PC-3 (cell line): ENCODE data around the gene CREG2. TPM values are rescaled to one million over a fixed set of nuclear protein-coding genes. Genes with fewer than 3 reads are reported as not detected.

Experiments
- ATAC-seq: fragments of 200-7000 bp; cut with Tn5 transposase; 2 replicates; pipeline ENCODE4 v1.9.1; 2020; ENCODE audit warnings: mild to moderate bottlenecking, moderate library complexity
- BruUV-seq: library from RNA; stranded (reverse); fragments of 400-500 nt; replicated peaks from 2 replicates; lab custom pipeline; 2021; lab: Mats Ljungman, UMichigan
- CTCF ChIA-PET: fragments of 300-600 bp; sonication (Branson Sonifier 250); formaldehyde crosslinking; loops from one replicate; lab custom pipeline; 2022; ENCODE audit warnings: antibody characterized with exemption; lab: Charles Lee
- POLR2A ChIA-PET: fragments of 300-600 bp; sonication (Branson Sonifier 250); formaldehyde crosslinking; loops from one replicate; lab custom pipeline; 2022; ENCODE audit warnings: antibody characterized with exemption; ENCODE audit not compliant: unreplicated experiment; lab: Charles Lee
- DNase-seq: peaks from one replicate; pipeline ENCODE4 v3.0.0-alpha.2; 2015
- H2AFZ ChIP-seq: fragments of 300-600 bp; sonication (generic); 2 replicates; pipeline ENCODE4 v1.6.0; 2016; ENCODE audit warnings: antibody characterized with exemption, low read length
- H3F3A ChIP-seq: fragments of 300-600 bp; sonication (generic); one replicate; pipeline ENCODE4 v1.6.0; 2017; ENCODE audit warnings: antibody characterized with exemption, low read length, control low read depth, mild to moderate bottlenecking; ENCODE audit not compliant: unreplicated experiment
- H3K27ac ChIP-seq: fragments of 300-600 bp; sonication (generic); 2 replicates; pipeline ENCODE4 v1.5.1; 2016; ENCODE audit warnings: mild to moderate bottlenecking, low read length
- H3K27me3 ChIP-seq: fragments of 300-600 bp; sonication (generic); 2 replicates; pipeline ENCODE4 v1.6.1; 2016; ENCODE audit warnings: low read length, mixed read lengths
- H3K36me3 ChIP-seq: fragments of 300-600 bp; sonication (generic); 2 replicates; pipeline ENCODE4 v1.6.1; 2016; ENCODE audit warnings: low read depth, mixed run types, low read length, mixed read lengths
- H3K4me1 ChIP-seq: fragments of 300-600 bp; sonication (generic); 2 replicates; pipeline ENCODE4 v1.5.1; 2016; ENCODE audit warnings: low read length; ENCODE audit not compliant: insufficient read depth
- H3K4me2 ChIP-seq: fragments of 300-600 bp; sonication (generic); 2 replicates; pipeline ENCODE4 v1.6.0; 2016; ENCODE audit warnings: low read length
- H3K4me3 ChIP-seq: fragments of 300-600 bp; sonication (generic); 2 replicates; pipeline ENCODE4 v1.5.1; 2016; ENCODE audit warnings: mild to moderate bottlenecking, low read length, mixed read lengths
- H3K79me2 ChIP-seq: fragments of 300-600 bp; sonication (generic); 2 replicates; pipeline ENCODE4 v1.6.1; 2017; ENCODE audit warnings: low read length, mixed read lengths
- H3K9ac ChIP-seq: fragments of 300-600 bp; sonication (generic); 2 replicates; pipeline ENCODE4 v1.6.0; 2016; ENCODE audit warnings: mild to moderate bottlenecking, low read length
- H3K9me2 ChIP-seq: fragments of 300-600 bp; sonication (generic); replicated peaks from 2 replicates; pipeline ENCODE4 v1.6.1; 2016; ENCODE audit warnings: mixed run types, low read length, mixed read lengths
- H3K9me3 ChIP-seq: fragments of 300-600 bp; sonication (generic); 2 replicates; pipeline ENCODE4 v1.6.1; 2016; ENCODE audit warnings: low read length, mixed read lengths
- H4K20me1 ChIP-seq: fragments of 300-600 bp; sonication (generic); 2 replicates; pipeline ENCODE4 v1.6.1; 2016; ENCODE audit warnings: low read length, mixed read lengths
- EZH2 ChIP-seq: fragments of 300-600 bp; sonication (generic); IDR thresholded peaks from one replicate; pipeline ENCODE4 v1.6.1; 2017; ENCODE audit warnings: antibody characterized with exemption, mild to moderate bottlenecking, low read length; ENCODE audit not compliant: unreplicated experiment
- EZH2phosphoT487 ChIP-seq: fragments of 300-600 bp; sonication (generic); IDR thresholded peaks from 2 replicates; pipeline ENCODE4 v1.6.1; 2018; ENCODE audit warnings: mild to moderate bottlenecking, antibody characterized with exemption, low read length, borderline replicate concordance
- intact Hi-C: fragments of 100-400 bp; cut with micrococcal nuclease; formaldehyde crosslinking; loops from 2 replicates; pipeline ENCODE4 v1.9.0; 2023
- total RNA-seq: library from RNA; depleted of rRNA; stranded (reverse); fragments of >200 nt; gene quantifications from 2 replicates; pipeline ENCODE4 v1.2.3, GENCODE V29; 2014
- TF ChIP-seq, protein P1 (sequence below): fragments of 300-600 bp; sonication (generic); conservative IDR thresholded peaks from 2 replicates; pipeline ENCODE4 v1.5.1; 2017; ENCODE audit warnings: antibody characterized with exemption, low read depth, mild to moderate bottlenecking, low read length

Gene CREG2
- total RNA-seq, 1 experiment from 2014 or later, result 40.0 TPM

- BruUV-seq, result no TSS peak
- no peaks in the 10 kb centered on the region for H3K27me3 ChIP-seq
- H3K27ac ChIP-seq, result 0 out of 2 replicates have a peak overlapping the region, but pooled peaks have one; percentile 1
- TF ChIP-seq EZH2phosphoT487, result no peak
- TF ChIP-seq, protein P1, sequence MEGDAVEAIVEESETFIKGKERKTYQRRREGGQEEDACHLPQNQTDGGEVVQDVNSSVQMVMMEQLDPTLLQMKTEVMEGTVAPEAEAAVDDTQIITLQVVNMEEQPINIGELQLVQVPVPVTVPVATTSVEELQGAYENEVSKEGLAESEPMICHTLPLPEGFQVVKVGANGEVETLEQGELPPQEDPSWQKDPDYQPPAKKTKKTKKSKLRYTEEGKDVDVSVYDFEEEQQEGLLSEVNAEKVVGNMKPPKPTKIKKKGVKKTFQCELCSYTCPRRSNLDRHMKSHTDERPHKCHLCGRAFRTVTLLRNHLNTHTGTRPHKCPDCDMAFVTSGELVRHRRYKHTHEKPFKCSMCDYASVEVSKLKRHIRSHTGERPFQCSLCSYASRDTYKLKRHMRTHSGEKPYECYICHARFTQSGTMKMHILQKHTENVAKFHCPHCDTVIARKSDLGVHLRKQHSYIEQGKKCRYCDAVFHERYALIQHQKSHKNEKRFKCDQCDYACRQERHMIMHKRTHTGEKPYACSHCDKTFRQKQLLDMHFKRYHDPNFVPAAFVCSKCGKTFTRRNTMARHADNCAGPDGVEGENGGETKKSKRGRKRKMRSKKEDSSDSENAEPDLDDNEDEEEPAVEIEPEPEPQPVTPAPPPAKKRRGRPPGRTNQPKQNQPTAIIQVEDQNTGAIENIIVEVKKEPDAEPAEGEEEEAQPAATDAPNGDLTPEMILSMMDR, result peak; percentile 68
- ATAC-seq (peak; percentile 78), DNase-seq (peak; percentile 58)
- H3K9me2 ChIP-seq, result no peaks in the 10 kb centered on the region
- intact Hi-C loops, result loop anchor here (2.0 kb wide), 1 partner anchor 39 kb away; no protein-coding TSS in a partner anchor
- ChIA-PET POLR2A (no interaction called here), CTCF (interaction anchor here (0.6 to 1.3 kb wide), 5 partner anchors 8 to 81 kb away, joined by 3 to 13 read pairs (median 3); partner anchors contain the start of gene CREG2)
- no peak overlapping the region for H2AFZ ChIP-seq
- no peak overlapping the region for H3K4me3 ChIP-seq
- no peak overlapping the region for H3K4me2 ChIP-seq
- no peak overlapping the region for H3K9ac ChIP-seq
- H3K36me3 ChIP-seq, result no peaks in the 10 kb centered on the region
- H4K20me1 ChIP-seq, result no peaks in the 10 kb centered on the region
- H3K79me2 ChIP-seq, result no peaks in the 10 kb centered on the region
- H3K4me1 ChIP-seq, result peaks cover 11% of the 10 kb centered on the region
- no peaks in the 10 kb centered on the region for H3K9me3 ChIP-seq
- no peaks in the 10 kb centered on the region for H3F3A ChIP-seq
These were observed 37.2 kb downstream of the CREG2 start for GRCh38 chr2:101349893-101350662.

- Histone ChIP-seq H4K20me1 (no peaks in the 10 kb centered on the region), H3K36me3 (no peaks in the 10 kb centered on the region), H2AFZ (no peak overlapping the region), H3F3A (no peaks in the 10 kb centered on the region), H3K27me3 (no peaks in the 10 kb centered on the region), H3K79me2 (no peaks in the 10 kb centered on the region), H3K9me2 (no peaks in the 10 kb centered on the region), H3K4me1 (peaks cover 4% of the 10 kb centered on the region), H3K9me3 (no peaks in the 10 kb centered on the region), H3K27ac (no peak overlapping the region), H3K4me2 (no peak overlapping the region), H3K4me3 (no peak overlapping the region), H3K9ac (no peak overlapping the region)
- POLR2A ChIA-PET, result no interaction called here
- CTCF ChIA-PET, result no interaction called here
- intact Hi-C loops, result no loop called here
- BruUV-seq, result no TSS peak
- DNase-seq (no peak), ATAC-seq (no peak)
- TF ChIP-seq EZH2phosphoT487 (no peak), EZH2 (no peak)
- TF ChIP-seq, protein P1, result no peak
These were observed 38.4 kb downstream of the CREG2 start for GRCh38 chr2:101348883-101349282.

GRCh38 chr2:101346909-101347308 is 40.4 kb downstream of the CREG2 start:
- DNase-seq, result no peak
- no peaks in the 10 kb centered on the region for H3K79me2 ChIP-seq
- H3K4me3 ChIP-seq, result no peak overlapping the region
- H3K4me2 ChIP-seq, result no peak overlapping the region
- no peaks in the 10 kb centered on the region for H3K36me3 ChIP-seq
- H4K20me1 ChIP-seq, result no peaks in the 10 kb centered on the region
- peaks cover 13% of the 10 kb centered on the region for H3K4me1 ChIP-seq
- BruUV-seq, result no TSS peak
- H3K9me2 ChIP-seq, result no peaks in the 10 kb centered on the region
- TF ChIP-seq EZH2phosphoT487 (no peak), EZH2 (no peak)
- TF ChIP-seq, protein P1, result no peak
- no peak overlapping the region for H2AFZ ChIP-seq
- no peak overlapping the region for H3K27ac ChIP-seq
- intact Hi-C loops, result no loop called here
- POLR2A ChIA-PET, result no interaction called here
- H3K9ac ChIP-seq, result no peak overlapping the region
- H3K9me3 ChIP-seq, result no peaks in the 10 kb centered on the region
- CTCF ChIA-PET, result no interaction called here
- no peak for ATAC-seq
- H3K27me3 ChIP-seq, result no peaks in the 10 kb centered on the region
- H3F3A ChIP-seq, result no peaks in the 10 kb centered on the region
